Right lung (tissue), 5 donors: Measurements from ENCODE around the gene PAXIP1. TPM values are rescaled to one million over a fixed set of nuclear protein-coding genes. Genes with fewer than 3 reads are reported as not detected.

ENCODE experiments used
- polyA plus RNA-seq, 5 donors: library from polyadenylated mRNA; unstranded; fragments of 120-200 nt; gene quantifications; one replicate each; pipeline versions ENCODE4 v1.2.1 to v1.2.3, GENCODE V29; 2013; ENCODE audit warnings: inconsistent platforms in 1 of 5, low replicate concordance in 1 of 5; ENCODE audit not compliant: insufficient read length in 5 of 5, insufficient read depth in 1 of 5

Gene PAXIP1
- polyA plus RNA-seq, 5 donors = 15.4 to 24.4 (median 21.7) TPM

Other genes with a start within 250 kb of the PAXIP1 start
- gene HTR5A, start 67.2 kb upstream of the PAXIP1 start, polyA plus RNA-seq = not detected